ENCODE results near the gene TSPAN13.

Gene TSPAN13

GRCh38 chr7:16740996-16741395 lies 12.6 kb upstream of the TSPAN13 start:
- no peak overlapping the region for H3K27ac ChIP-seq
- no peak for TF ChIP-seq CTCF (IDR thresholded peaks at IDR 0.05)
- no peak for TF ChIP-seq ZFX (IDR thresholded peaks at IDR 0.05; ENCODE audit: borderline replicate concordance)

- no peak overlapping the region for H3K27ac ChIP-seq
- TF ChIP-seq CTCF (IDR thresholded peaks at IDR 0.05) = no peak
- no peak for TF ChIP-seq ZFX (IDR thresholded peaks at IDR 0.05; ENCODE audit: borderline replicate concordance)
Observed at GRCh38 chr7:16741676-16742075, 11.9 kb upstream of the TSPAN13 start.

- no peak overlapping the region for H3K27ac ChIP-seq
- no peak for TF ChIP-seq ZFX (IDR thresholded peaks at IDR 0.05; ENCODE audit: borderline replicate concordance)
- TF ChIP-seq CTCF (IDR thresholded peaks at IDR 0.05) = no peak
Observed at GRCh38 chr7:16742547-16742946, 11.0 kb upstream of the TSPAN13 start.

GRCh38 chr7:16743236-16743635 lies 10.3 kb upstream of the TSPAN13 start:
- no peak overlapping the region for H3K27ac ChIP-seq
- no peak for TF ChIP-seq CTCF (IDR thresholded peaks at IDR 0.05)
- TF ChIP-seq ZFX (IDR thresholded peaks at IDR 0.05; ENCODE audit: borderline replicate concordance) = no peak

GRCh38 chr7:16744518-16745250 lies 8.9 kb upstream of the TSPAN13 start:
- H3K27ac ChIP-seq = no peak overlapping the region
- TF ChIP-seq CTCF (IDR thresholded peaks at IDR 0.05) (no peak), ZFX (IDR thresholded peaks at IDR 0.05; ENCODE audit: borderline replicate concordance) (no peak)

GRCh38 chr7:16745645-16746044 lies 7.9 kb upstream of the TSPAN13 start:
- TF ChIP-seq ZFX (IDR thresholded peaks at IDR 0.05; ENCODE audit: borderline replicate concordance) = no peak
- TF ChIP-seq CTCF (IDR thresholded peaks at IDR 0.05) = no peak
- H3K27ac ChIP-seq = no peak overlapping the region

- TF ChIP-seq ZFX (IDR thresholded peaks at IDR 0.05; ENCODE audit: borderline replicate concordance) = no peak
- no peak overlapping the region for H3K27ac ChIP-seq
Observed at GRCh38 chr7:16747102-16747501, 6.5 kb upstream of the TSPAN13 start.
